ENCODE measurements around the gene SPAG8. TPM values are rescaled to one million over a fixed set of nuclear protein-coding genes. Genes with fewer than 3 reads are reported as not detected.
A peak's percentile ranks its signal among the peaks of the same experiment; 100 is the strongest.

SPAG8 gene
- total RNA-seq, 1 experiment from 2014 or later: 0.90 TPM

DNA sequence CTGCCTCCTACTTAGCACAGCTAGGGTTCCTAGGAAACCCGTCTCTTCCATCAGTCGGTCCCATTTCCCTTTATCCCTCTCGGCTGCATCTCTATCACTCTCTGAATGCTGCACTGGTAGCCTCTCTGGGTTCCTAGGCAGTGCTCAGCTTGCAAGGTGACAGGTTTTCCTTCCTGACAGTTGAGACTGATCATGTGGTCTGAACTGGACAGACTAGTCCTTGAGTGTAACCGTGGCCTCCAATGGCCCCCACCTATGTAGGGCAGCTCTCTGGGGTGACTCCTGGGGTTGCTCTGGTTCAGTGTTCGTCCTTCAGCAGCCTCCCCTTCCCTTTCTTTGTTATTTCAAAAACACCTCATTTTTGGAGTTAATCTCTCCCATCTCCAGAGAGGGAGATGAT is 20.8 kb upstream of the SPAG8 start:
- DNase-seq (ENCODE audit: low read depth, low spot score) (no peak), ATAC-seq (no peak)
- H3K4me1 ChIP-seq (ENCODE audit: control insufficient read depth, insufficient read depth, low read length): peaks cover 4% of the 10 kb centered on the region; the same call in 1 of the 2 replicates
- H3K27ac ChIP-seq (ENCODE audit: low read length): no peak overlapping the region
- TF ChIP-seq TCF7L2 (IDR thresholded peaks at IDR 0.05; ENCODE audit: low read depth, low read length): no peak
- in situ Hi-C loops (cut with HindIII; ENCODE audit: low pct_unique_long_range_greater_than_20kb, low sequenced_read_pairs): no loop called here
- POLR2A ChIA-PET: no interaction called here
- H3K27me3 ChIP-seq (ENCODE audit: control insufficient read depth, insufficient read depth, low read length): no peaks in the 10 kb centered on the region
- no peak overlapping the region for H3K4me3 ChIP-seq (ENCODE audit: low read depth in 2 of 2, low read length in 2 of 2)
- no TSS peak for BruUV-seq (replicated peaks)
- intact Hi-C loops (cut with micrococcal nuclease; ENCODE audit: unreplicated experiment): no loop called here
- CTCF ChIA-PET: interaction anchor here (0.7 to 1.1 kb wide), 2 partner anchors 9 to 49 kb away, joined by 3 read pairs; no protein-coding TSS in a partner anchor
- H3K9me3 ChIP-seq (ENCODE audit: control insufficient read depth, insufficient read depth, low read depth, low read length): no peaks in the 10 kb centered on the region
- no peaks in the 10 kb centered on the region for H3K36me3 ChIP-seq (ENCODE audit: control insufficient read depth, insufficient read depth, low read length)

DNA sequence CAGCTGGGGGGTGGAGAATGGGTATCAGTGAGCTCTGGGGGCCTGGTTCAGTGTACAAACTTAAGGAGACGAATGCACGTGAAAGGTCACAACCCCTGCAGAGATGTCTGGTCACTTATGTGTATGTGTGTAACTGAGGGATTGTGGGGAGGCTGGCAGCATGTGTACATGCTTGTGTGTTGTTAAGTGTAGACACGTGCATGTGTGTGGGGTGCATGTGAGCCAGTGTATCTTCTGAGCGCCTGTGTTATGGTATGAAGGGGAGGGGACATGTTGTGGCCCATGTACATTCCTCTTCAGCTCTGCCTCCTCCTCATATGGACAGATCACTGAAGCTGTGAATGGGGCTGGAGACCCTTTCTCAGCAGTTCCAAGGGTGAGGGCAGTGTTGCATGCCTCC is 19.0 kb upstream of the SPAG8 start:
- no peak for DNase-seq (ENCODE audit: low read depth, low spot score)
- H3K36me3 ChIP-seq (ENCODE audit: control insufficient read depth, insufficient read depth, low read length): no peaks in the 10 kb centered on the region
- TF ChIP-seq SIN3A (IDR thresholded peaks at IDR 0.05; ENCODE audit: borderline replicate concordance, insufficient read depth, low read depth, low read length) (no peak), TCF7L2 (IDR thresholded peaks at IDR 0.05; ENCODE audit: low read depth, low read length) (no peak), POLR2AphosphoS5 (IDR thresholded peaks at IDR 0.05; ENCODE audit: low read depth, low read length) (no peak), CTCF (IDR thresholded peaks at IDR 0.05) (no peak)
- TF ChIP-seq, protein P1, sequence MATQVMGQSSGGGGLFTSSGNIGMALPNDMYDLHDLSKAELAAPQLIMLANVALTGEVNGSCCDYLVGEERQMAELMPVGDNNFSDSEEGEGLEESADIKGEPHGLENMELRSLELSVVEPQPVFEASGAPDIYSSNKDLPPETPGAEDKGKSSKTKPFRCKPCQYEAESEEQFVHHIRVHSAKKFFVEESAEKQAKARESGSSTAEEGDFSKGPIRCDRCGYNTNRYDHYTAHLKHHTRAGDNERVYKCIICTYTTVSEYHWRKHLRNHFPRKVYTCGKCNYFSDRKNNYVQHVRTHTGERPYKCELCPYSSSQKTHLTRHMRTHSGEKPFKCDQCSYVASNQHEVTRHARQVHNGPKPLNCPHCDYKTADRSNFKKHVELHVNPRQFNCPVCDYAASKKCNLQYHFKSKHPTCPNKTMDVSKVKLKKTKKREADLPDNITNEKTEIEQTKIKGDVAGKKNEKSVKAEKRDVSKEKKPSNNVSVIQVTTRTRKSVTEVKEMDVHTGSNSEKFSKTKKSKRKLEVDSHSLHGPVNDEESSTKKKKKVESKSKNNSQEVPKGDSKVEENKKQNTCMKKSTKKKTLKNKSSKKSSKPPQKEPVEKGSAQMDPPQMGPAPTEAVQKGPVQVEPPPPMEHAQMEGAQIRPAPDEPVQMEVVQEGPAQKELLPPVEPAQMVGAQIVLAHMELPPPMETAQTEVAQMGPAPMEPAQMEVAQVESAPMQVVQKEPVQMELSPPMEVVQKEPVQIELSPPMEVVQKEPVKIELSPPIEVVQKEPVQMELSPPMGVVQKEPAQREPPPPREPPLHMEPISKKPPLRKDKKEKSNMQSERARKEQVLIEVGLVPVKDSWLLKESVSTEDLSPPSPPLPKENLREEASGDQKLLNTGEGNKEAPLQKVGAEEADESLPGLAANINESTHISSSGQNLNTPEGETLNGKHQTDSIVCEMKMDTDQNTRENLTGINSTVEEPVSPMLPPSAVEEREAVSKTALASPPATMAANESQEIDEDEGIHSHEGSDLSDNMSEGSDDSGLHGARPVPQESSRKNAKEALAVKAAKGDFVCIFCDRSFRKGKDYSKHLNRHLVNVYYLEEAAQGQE (IDR thresholded peaks at IDR 0.05; ENCODE audit: insufficient read depth in 1 of 2, low read depth in 2 of 2, low read length in 1 of 2): no peak
- peaks cover 4% of the 10 kb centered on the region; the same call in 1 of the 2 replicates for H3K4me1 ChIP-seq (ENCODE audit: control insufficient read depth, insufficient read depth, low read length)
- no peak overlapping the region for H3K4me3 ChIP-seq (ENCODE audit: low read depth in 2 of 2, low read length in 2 of 2)
- H3K9me3 ChIP-seq (ENCODE audit: control insufficient read depth, insufficient read depth, low read depth, low read length): no peaks in the 10 kb centered on the region
- ChIA-PET POLR2A (no interaction called here), CTCF (no interaction called here)
- intact Hi-C loops (cut with micrococcal nuclease; ENCODE audit: unreplicated experiment) (no loop called here), in situ Hi-C loops (cut with HindIII; ENCODE audit: low pct_unique_long_range_greater_than_20kb, low sequenced_read_pairs) (no loop called here)
- H3K27ac ChIP-seq (ENCODE audit: low read length): no peak overlapping the region
- BruUV-seq (replicated peaks): no TSS peak
- H3K27me3 ChIP-seq (ENCODE audit: control insufficient read depth, insufficient read depth, low read length): no peaks in the 10 kb centered on the region
- ATAC-seq: no peak

DNA sequence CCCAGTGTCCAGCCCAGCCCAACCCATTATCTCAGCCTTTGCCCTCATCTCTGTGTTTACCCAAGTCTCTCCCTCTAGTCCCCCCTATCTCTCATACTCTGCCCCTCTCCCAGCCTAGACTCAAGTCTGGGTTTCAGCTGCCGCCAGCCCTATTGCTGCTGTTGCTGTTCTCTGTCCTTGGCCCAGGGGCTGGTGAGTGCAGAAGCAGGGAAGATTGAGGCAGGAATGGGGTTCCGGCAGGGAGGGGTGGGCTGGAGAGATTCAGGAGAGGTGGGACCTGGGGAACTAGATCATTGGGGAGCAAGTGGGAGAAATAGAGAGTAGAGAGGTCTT is 17.7 kb upstream of the SPAG8 start:
- Histone ChIP-seq H3K27me3 (ENCODE audit: control insufficient read depth, insufficient read depth, low read length) (no peaks in the 10 kb centered on the region), H3K36me3 (ENCODE audit: control insufficient read depth, insufficient read depth, low read length) (no peaks in the 10 kb centered on the region), H3K4me1 (ENCODE audit: control insufficient read depth, insufficient read depth, low read length) (peaks cover 4% of the 10 kb centered on the region; the same call in 1 of the 2 replicates), H3K9me3 (ENCODE audit: control insufficient read depth, insufficient read depth, low read depth, low read length) (no peaks in the 10 kb centered on the region), H3K27ac (ENCODE audit: low read length) (peak overlapping the region; percentile 18), H3K4me3 (ENCODE audit: low read depth in 2 of 2, low read length in 2 of 2) (peak overlapping the region; percentile 72 to 85)
- no TSS peak for BruUV-seq (replicated peaks)
- in situ Hi-C loops (cut with HindIII; ENCODE audit: low pct_unique_long_range_greater_than_20kb, low sequenced_read_pairs) (no loop called here), intact Hi-C loops (cut with micrococcal nuclease; ENCODE audit: unreplicated experiment) (no loop called here)
- ChIA-PET CTCF (no interaction called here), POLR2A (no interaction called here)
- ATAC-seq: no peak
- TF ChIP-seq TCF7L2 (IDR thresholded peaks at IDR 0.05; ENCODE audit: low read depth, low read length): no peak
- no peak for TF ChIP-seq SIN3A (IDR thresholded peaks at IDR 0.05; ENCODE audit: borderline replicate concordance, insufficient read depth, low read depth, low read length)
- no peak for TF ChIP-seq CTCF (IDR thresholded peaks at IDR 0.05)
- no peak for TF ChIP-seq POLR2AphosphoS5 (IDR thresholded peaks at IDR 0.05; ENCODE audit: low read depth, low read length)
- no peak for DNase-seq (ENCODE audit: low read depth, low spot score)

Data from Panc1 (cell line).